Common myeloid progenitor, CD34-positive (primary cell): Measurements from ENCODE around the gene FAM217B.
A peak's percentile ranks its signal among the peaks of the same experiment; 100 is the strongest.

Experiments used
- CTCF ChIA-PET: fragments of 350-600 bp; sonication (Branson Sonifier 250); formaldehyde crosslinking; loops from one replicate; lab custom pipeline; 2021; ENCODE audit warnings: antibody characterized with exemption; lab: Charles Lee
- POLR2A ChIA-PET: fragments of 350-600 bp; sonication (Branson Sonifier 250); formaldehyde crosslinking; loops from one replicate; lab custom pipeline; 2021; ENCODE audit warnings: antibody characterized with exemption; lab: Charles Lee
- DNase-seq, 3 donors: peaks; one replicate each; pipeline versions ENCODE4 v3.0.0 to v3.0.0-alpha.2; 2013
- H3K27ac ChIP-seq, 2 experiments: 1 replicate in 1 of 2; 2 replicates in 1 of 2; pipeline ENCODE4 v1.7.0; 2013; ENCODE audit warnings: inconsistent platforms in 2 of 2, low read length in 2 of 2, mild to moderate bottlenecking in 2 of 2, low read depth in 1 of 2, moderate library complexity in 1 of 2; ENCODE audit not compliant: severe bottlenecking in 2 of 2, insufficient read depth in 1 of 2, poor library complexity in 1 of 2
- H3K27me3 ChIP-seq, 5 experiments: replicated peaks in 2 of 5; 1 replicate in 3 of 5; 2 replicates in 2 of 5; pipeline versions ENCODE4 v1.6.1 to v1.7.0; 2013; ENCODE audit warnings: low read length in 4 of 5, mild to moderate bottlenecking in 2 of 5, moderate library complexity in 2 of 5, inconsistent platforms in 1 of 5; ENCODE audit not compliant: insufficient read depth in 5 of 5, control insufficient read depth in 4 of 5
- H3K36me3 ChIP-seq, 4 experiments: 1 replicate in 2 of 4; 2 replicates in 2 of 4; pipeline versions ENCODE4 v1.6.1 to v1.7.0; 2013; ENCODE audit warnings: low read length in 3 of 4, control low read depth in 1 of 4, mild to moderate bottlenecking in 1 of 4; ENCODE audit not compliant: control insufficient read depth in 4 of 4, insufficient read depth in 4 of 4
- H3K4me1 ChIP-seq, 4 experiments: 1 replicate in 3 of 4; 2 replicates in 1 of 4; pipeline versions ENCODE4 v1.6.1 to v1.7.1; 2013; ENCODE audit warnings: low read length in 3 of 4, mild to moderate bottlenecking in 3 of 4, control low read depth in 1 of 4, inconsistent platforms in 1 of 4, moderate library complexity in 1 of 4; ENCODE audit not compliant: control insufficient read depth in 4 of 4, insufficient read depth in 4 of 4; ENCODE audit errors: control extremely low read depth in 1 of 4
- H3K4me3 ChIP-seq, 7 experiments: 1 replicate in 4 of 7; 2 replicates in 3 of 7; pipeline versions ENCODE4 v1.5.1 to v1.7.0; 2013; ENCODE audit warnings: mild to moderate bottlenecking in 7 of 7, low read length in 6 of 7, moderate library complexity in 6 of 7, inconsistent platforms in 2 of 7, low read depth in 2 of 7, control low read depth in 1 of 7; ENCODE audit not compliant: insufficient read depth in 4 of 7, control insufficient read depth in 1 of 7; ENCODE audit errors: extremely low read depth in 1 of 7
- H3K9me3 ChIP-seq, 5 experiments: 1 replicate in 4 of 5; 2 replicates in 1 of 5; pipeline versions ENCODE4 v1.6.1 to v1.7.1; 2013; ENCODE audit warnings: low read length in 4 of 5, mild to moderate bottlenecking in 2 of 5, inconsistent platforms in 1 of 5, low read depth in 1 of 5, moderate library complexity in 1 of 5; ENCODE audit not compliant: control insufficient read depth in 4 of 5, insufficient read depth in 2 of 5; ENCODE audit errors: control extremely low read depth in 1 of 5
- WGBS: methylation state at CpG from one replicate; pipeline ENCODE4 v1.1.5; 2013; ENCODE audit not compliant: insufficient coverage; 5-methylcytosine and 5-hydroxymethylcytosine counted together

The FAM217B gene

DNA sequence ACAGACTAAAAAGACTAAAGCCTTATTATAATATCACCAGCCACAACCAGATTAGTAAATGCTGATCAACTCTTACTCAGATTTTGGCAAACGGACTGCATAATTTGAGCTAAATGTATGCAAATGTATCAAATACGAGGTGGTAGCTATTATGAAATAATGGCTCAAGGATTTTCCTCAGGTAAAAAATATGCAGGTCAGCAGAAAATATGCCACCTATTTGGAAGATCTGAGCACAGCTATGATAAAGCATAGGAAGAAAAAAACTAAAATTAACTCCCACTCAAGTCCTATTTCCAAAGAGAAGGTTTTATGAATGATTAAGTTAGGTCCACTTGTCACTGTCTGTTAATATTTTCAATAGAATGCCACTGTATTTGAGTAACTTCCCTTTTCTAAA lies 29.1 kb upstream of the FAM217B start:
- no peaks in the 10 kb centered on the region for H3K36me3 ChIP-seq
- peaks cover 0 to 3% (median 0%) of the 10 kb centered on the region in 5 experiments for H3K27me3 ChIP-seq
- DNase-seq: peak in 1 of 3 donors; percentile 2
- H3K4me1 ChIP-seq: no peaks in the 10 kb centered on the region
- no peak overlapping the region for H3K27ac ChIP-seq
- 100% methylated on average over 2 of the region's 2 CpGs for WGBS
- CTCF ChIA-PET: interaction anchor here (1.0 kb wide), 1 partner anchor 39 kb away, joined by 3 read pairs; no protein-coding TSS in a partner anchor
- no peak overlapping the region for H3K4me3 ChIP-seq
- H3K9me3 ChIP-seq: no peaks in the 10 kb centered on the region
- POLR2A ChIA-PET: no interaction called here

DNA sequence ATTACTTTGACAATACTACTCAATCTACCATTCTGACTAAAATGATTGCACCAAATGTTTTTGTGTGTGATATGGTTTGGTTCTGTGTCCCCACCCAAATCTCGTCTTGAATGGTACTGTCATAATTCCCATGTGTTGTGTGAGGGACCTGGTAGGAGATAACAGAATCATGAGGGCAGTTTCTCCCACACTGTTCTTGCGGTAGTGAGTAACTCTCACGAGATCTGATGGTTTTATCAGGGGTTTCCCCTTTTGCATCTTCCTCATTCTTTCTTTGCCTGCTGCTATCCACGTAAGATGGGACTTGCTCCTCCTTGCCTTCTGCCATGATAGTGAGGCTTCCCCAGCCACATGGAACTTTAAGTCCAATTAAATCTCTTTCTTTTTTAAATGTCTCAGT lies 27.6 kb upstream of the FAM217B start:
- Histone ChIP-seq H3K27me3 (peaks cover 0 to 3% (median 0%) of the 10 kb centered on the region in 5 experiments), H3K4me1 (no peaks in the 10 kb centered on the region), H3K36me3 (no peaks in the 10 kb centered on the region), H3K9me3 (no peaks in the 10 kb centered on the region), H3K27ac (no peak overlapping the region), H3K4me3 (no peak overlapping the region)
- peak; percentile 14 to 67 (median 55) for DNase-seq
- 67% methylated on average over 2 of the region's 4 CpGs for WGBS
- POLR2A ChIA-PET: no interaction called here
- CTCF ChIA-PET: no interaction called here

DNA sequence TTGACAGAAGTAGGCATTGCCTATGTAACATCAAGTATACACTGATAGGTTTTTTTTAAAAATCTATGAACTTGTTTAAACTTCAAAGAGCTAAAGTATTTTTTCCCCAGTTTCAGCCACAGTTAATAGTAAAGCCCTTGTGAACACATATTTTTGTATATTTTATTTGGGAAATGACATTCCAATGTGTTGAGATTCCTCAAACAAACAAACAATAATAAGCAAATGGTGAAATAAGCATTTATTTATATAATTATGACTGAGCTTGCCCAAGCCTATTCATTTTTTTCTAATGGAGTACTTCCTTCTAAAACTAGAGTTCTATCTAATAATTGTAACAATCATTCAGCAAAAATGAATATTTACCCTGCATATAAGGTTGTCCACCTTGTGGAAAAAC lies 19.2 kb upstream of the FAM217B start:
- ChIA-PET CTCF (interaction anchor here (1.2 kb wide), 1 partner anchor 13 kb away, joined by 3 read pairs; no protein-coding TSS in a partner anchor), POLR2A (interaction anchor here (0.6 kb wide), 1 partner anchor 320 kb away, joined by 5 read pairs; no protein-coding TSS in a partner anchor)
- Histone ChIP-seq H3K4me3 (no peak overlapping the region), H3K9me3 (no peaks in the 10 kb centered on the region), H3K27me3 (peaks cover 0 to 2% (median 0%) of the 10 kb centered on the region in 5 experiments), H3K4me1 (no peaks in the 10 kb centered on the region), H3K27ac (no peak overlapping the region), H3K36me3 (no peaks in the 10 kb centered on the region)
- no peak for DNase-seq

- CTCF ChIA-PET: interaction anchor here (0.8 to 1.0 kb wide), 2 partner anchors 11 to 26 kb away, joined by 3 read pairs; no protein-coding TSS in a partner anchor
- H3K36me3 ChIP-seq: no peaks in the 10 kb centered on the region
Measured at GRCh38 chr20:59923514-59923913, 16.7 kb upstream of the FAM217B start.

DNA sequence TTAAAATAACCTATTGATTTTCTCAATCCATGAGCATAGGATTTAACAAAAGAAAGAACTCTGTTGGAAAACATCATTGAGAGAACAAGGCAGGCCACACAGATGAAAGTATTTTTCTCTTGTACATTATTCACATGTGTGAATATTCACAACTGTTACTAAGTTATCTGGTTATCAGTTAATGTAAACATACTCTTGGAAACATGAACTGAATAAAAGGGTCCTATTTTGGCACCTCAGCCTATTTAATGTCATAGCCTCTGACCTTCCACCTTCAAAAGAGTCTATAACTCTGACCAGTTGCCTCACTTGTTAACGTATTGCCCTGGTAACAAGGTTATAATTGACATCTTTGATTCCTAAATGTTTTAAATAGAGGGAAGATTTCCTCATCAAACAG lies 14.8 kb upstream of the FAM217B start:
- H3K9me3 ChIP-seq: no peaks in the 10 kb centered on the region
- CTCF ChIA-PET: no interaction called here

More at GRCh38 chr20:59923514-59923913, 16.7 kb upstream of the FAM217B start:
- H3K4me1 ChIP-seq: no peaks in the 10 kb centered on the region
- WGBS: 100% methylated on average over 1 of the region's 1 CpG
- POLR2A ChIA-PET: interaction anchor here (0.7 kb wide), 1 partner anchor 948 kb away, joined by 3 read pairs; no protein-coding TSS in a partner anchor
- no peak for DNase-seq
- no peaks in the 10 kb centered on the region for H3K9me3 ChIP-seq
- no peak overlapping the region for H3K4me3 ChIP-seq
- no peak overlapping the region for H3K27ac ChIP-seq
- peaks cover 0 to 7% (median 0%) of the 10 kb centered on the region in 5 experiments for H3K27me3 ChIP-seq

GRCh38 chr20:59925899-59926298 lies 14.3 kb upstream of the FAM217B start:
- Histone ChIP-seq H3K36me3 (no peaks in the 10 kb centered on the region), H3K4me1 (no peaks in the 10 kb centered on the region), H3K9me3 (no peaks in the 10 kb centered on the region), H3K4me3 (no peak overlapping the region), H3K27me3 (peaks cover 0 to 7% (median 0%) of the 10 kb centered on the region in 5 experiments), H3K27ac (no peak overlapping the region)
- POLR2A ChIA-PET: no interaction called here
- DNase-seq: no peak
- CTCF ChIA-PET: interaction anchor here (2.6 kb wide), 1 partner anchor 10 kb away, joined by 8 read pairs; no protein-coding TSS in a partner anchor

More for the DNA sequence above, 14.8 kb upstream of the FAM217B start:
- Histone ChIP-seq H3K27ac (no peak overlapping the region), H3K27me3 (peaks cover 0 to 7% (median 0%) of the 10 kb centered on the region in 5 experiments), H3K4me1 (no peaks in the 10 kb centered on the region), H3K36me3 (no peaks in the 10 kb centered on the region), H3K4me3 (no peak overlapping the region)
- POLR2A ChIA-PET: no interaction called here
- no peak for DNase-seq
- WGBS: no CpG with 5 or more reads among the region's 1 CpG

DNA sequence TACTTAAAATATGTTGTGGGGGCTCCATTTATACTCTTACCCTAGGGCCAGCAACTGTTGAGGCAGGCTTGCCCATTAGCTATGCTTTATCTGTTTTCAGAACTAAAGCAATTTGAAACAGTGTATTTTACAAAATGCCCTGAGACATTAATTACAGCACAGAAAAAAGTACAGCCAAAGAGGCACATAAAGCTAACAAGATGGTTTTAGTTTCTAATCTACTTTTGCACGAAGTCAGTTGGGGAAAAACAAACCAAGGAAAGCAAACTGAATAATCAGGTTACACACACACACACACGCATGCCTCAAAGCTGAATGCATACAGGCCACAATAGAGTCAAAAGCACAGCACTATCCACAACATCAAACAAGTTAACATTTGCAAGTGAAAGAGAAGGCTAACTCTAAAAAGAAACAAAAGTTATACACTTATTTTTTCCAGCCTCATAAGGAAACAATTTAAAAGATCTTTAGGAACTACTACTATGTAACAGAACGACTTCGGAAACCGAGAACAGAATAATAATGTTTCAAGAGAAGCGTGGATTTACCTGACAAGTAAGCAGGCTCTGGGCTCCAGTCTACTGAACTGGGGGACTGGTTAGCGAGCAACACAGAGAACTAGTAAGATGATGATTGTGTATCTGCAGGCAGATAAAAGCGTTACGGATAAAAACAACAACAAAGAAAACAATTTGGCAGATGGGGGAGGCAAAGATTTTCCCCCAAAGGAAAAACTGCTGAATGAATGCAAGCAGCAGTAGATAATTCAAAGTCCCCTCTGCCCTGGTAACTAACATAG lies 8.5 kb upstream of the FAM217B start:
- Histone ChIP-seq H3K4me1 (peaks cover 0 to 10% (median 6%) of the 10 kb centered on the region in 4 experiments), H3K9me3 (no peaks in the 10 kb centered on the region), H3K27me3 (peaks cover 0 to 7% (median 0%) of the 10 kb centered on the region in 5 experiments), H3K4me3 (no peak overlapping the region), H3K36me3 (no peaks in the 10 kb centered on the region), H3K27ac (no peak overlapping the region)
- ChIA-PET POLR2A (no interaction called here), CTCF (interaction anchor here (1.2 kb wide), 1 partner anchor 9 kb away, joined by 3 read pairs; the partner anchor contains the start of genes FAM217B and PPP1R3D)
- WGBS: 100% methylated on average over 6 of the region's 9 CpGs
- DNase-seq: no peak
